Glutamatergic neuron (in vitro differentiated cells): ENCODE measurements around the gene ATP11A. TPM values are rescaled to one million over a fixed set of nuclear protein-coding genes. Genes with fewer than 3 reads are reported as not detected.

Experiments
- DNase-seq: peaks from one replicate; pipeline ENCODE4 v3.0.0; 2022
- H3K27ac Mint-ChIP-seq: one replicate; pipeline ENCODE4 v1.8.0; 2020; ENCODE audit warnings: mild to moderate bottlenecking, mixed read lengths, inconsistent platforms; ENCODE audit not compliant: unreplicated experiment
- H3K27me3 Mint-ChIP-seq: one replicate; pipeline ENCODE4 v1.8.0; 2020; ENCODE audit warnings: mild to moderate bottlenecking, moderate library complexity, mixed read lengths, inconsistent platforms; ENCODE audit not compliant: unreplicated experiment
- H3K36me3 Mint-ChIP-seq: one replicate; pipeline ENCODE4 v1.8.0; 2020; ENCODE audit warnings: mild to moderate bottlenecking, mixed read lengths, inconsistent platforms; ENCODE audit not compliant: unreplicated experiment
- H3K4me1 Mint-ChIP-seq: one replicate; pipeline ENCODE4 v1.8.0; 2020; ENCODE audit warnings: mild to moderate bottlenecking, low read depth, mixed read lengths, inconsistent platforms; ENCODE audit not compliant: unreplicated experiment
- H3K4me3 Mint-ChIP-seq: one replicate; pipeline ENCODE4 v1.8.0; 2020; ENCODE audit warnings: mild to moderate bottlenecking, mixed read lengths, inconsistent platforms; ENCODE audit not compliant: unreplicated experiment
- H3K9me3 Mint-ChIP-seq: one replicate; pipeline ENCODE4 v1.8.0; 2020; ENCODE audit warnings: mild to moderate bottlenecking, moderate library complexity, mixed read lengths, inconsistent platforms; ENCODE audit not compliant: unreplicated experiment
- total RNA-seq: library from RNA; stranded (reverse); fragmentation: NEBNext Ultra II Directional; extraction: Animal tissue kit (Norgen Biotek cat#: 25700); gene quantifications from one replicate; pipeline ENCODE4 v1.2.1, GENCODE V29; 2021; ENCODE audit not compliant: unreplicated experiment
- TF ChIP-seq, protein P1 (sequence below): fragments of 200-600 bp; sonication (generic); IDR thresholded peaks from one replicate; pipeline ENCODE4 v1.5.0; 2021; ENCODE audit not compliant: partially characterized antibody, unreplicated experiment

The ATP11A gene
- total RNA-seq, 1 donor from 2014 or later: 127 TPM

GRCh38 chr13:112911883-112912282 lies 222.0 kb downstream of the ATP11A start:
- TF ChIP-seq, protein P1, sequence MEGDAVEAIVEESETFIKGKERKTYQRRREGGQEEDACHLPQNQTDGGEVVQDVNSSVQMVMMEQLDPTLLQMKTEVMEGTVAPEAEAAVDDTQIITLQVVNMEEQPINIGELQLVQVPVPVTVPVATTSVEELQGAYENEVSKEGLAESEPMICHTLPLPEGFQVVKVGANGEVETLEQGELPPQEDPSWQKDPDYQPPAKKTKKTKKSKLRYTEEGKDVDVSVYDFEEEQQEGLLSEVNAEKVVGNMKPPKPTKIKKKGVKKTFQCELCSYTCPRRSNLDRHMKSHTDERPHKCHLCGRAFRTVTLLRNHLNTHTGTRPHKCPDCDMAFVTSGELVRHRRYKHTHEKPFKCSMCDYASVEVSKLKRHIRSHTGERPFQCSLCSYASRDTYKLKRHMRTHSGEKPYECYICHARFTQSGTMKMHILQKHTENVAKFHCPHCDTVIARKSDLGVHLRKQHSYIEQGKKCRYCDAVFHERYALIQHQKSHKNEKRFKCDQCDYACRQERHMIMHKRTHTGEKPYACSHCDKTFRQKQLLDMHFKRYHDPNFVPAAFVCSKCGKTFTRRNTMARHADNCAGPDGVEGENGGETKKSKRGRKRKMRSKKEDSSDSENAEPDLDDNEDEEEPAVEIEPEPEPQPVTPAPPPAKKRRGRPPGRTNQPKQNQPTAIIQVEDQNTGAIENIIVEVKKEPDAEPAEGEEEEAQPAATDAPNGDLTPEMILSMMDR: no peak
- peaks cover 3% of the 10 kb centered on the region for H3K9me3 Mint-ChIP-seq
- H3K4me3 Mint-ChIP-seq: no peak overlapping the region
- no peak overlapping the region for H3K27ac Mint-ChIP-seq
- no peak for DNase-seq
- no peaks in the 10 kb centered on the region for H3K27me3 Mint-ChIP-seq
- H3K36me3 Mint-ChIP-seq: peaks cover 8% of the 10 kb centered on the region
- peaks cover 5% of the 10 kb centered on the region for H3K4me1 Mint-ChIP-seq

DNA sequence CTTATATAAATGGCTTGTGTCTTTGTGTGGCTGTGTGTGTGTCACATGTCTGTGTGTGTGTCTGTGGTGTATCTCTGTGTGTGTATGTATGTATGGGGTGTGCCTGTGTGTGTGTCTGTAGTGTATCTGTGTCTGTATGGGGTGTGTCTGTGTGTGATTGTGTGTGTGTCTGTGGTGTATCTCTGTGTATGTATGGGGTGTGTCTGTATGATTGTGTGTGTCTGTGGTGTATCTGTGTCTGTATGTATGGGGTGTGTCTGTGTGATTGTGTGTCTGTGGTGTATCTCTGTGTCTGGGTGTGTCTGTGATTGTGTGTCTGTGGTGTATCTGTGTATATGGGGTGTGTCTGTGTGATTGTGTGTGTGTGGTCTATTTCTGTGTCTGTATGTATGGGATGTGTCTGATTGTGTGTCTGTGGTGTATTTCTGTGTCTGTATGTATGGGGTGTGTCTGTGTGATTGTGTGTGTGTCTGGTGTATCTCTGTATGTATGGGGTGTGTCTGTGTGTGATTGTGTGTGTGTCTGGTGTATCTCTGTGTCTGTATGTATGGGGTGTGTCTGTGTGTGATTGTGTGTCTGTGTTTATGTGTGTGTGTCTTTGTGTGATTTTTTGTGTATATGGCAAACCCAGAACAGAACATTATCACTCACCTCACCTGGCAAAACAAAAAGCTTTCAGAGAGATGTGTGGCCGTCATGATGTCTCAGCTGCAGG lies 223.0 kb downstream of the ATP11A start:
- no peaks in the 10 kb centered on the region for H3K27me3 Mint-ChIP-seq
- H3K36me3 Mint-ChIP-seq: peaks cover 8% of the 10 kb centered on the region
- H3K9me3 Mint-ChIP-seq: peaks cover 3% of the 10 kb centered on the region
- peaks cover 5% of the 10 kb centered on the region for H3K4me1 Mint-ChIP-seq
- H3K4me3 Mint-ChIP-seq: no peak overlapping the region
- no peak overlapping the region for H3K27ac Mint-ChIP-seq
- no peak for DNase-seq
- TF ChIP-seq, protein P1: no peak

DNA sequence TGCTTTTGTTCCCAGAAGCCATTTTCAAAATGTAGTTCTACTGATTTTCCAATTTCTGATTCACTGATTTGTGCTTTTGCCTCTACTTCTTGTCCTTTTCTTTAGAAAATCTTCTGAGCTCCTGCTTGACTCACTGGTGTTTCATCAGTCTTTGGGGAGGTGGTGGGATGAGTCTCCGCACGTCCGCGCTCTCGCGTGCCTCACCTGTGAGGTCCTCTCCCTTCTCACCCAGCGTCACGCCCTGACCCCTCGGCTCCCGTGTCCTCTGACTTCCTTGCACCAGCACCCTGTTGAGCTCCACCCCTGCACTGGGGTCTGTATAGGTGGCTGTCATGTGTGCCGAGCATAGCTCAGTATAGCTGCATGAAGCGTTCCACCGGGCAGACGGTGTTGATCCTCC lies 226.5 kb downstream of the ATP11A start:
- peaks cover 3% of the 10 kb centered on the region for H3K4me1 Mint-ChIP-seq
- H3K36me3 Mint-ChIP-seq: peaks cover 8% of the 10 kb centered on the region
- no peak overlapping the region for H3K4me3 Mint-ChIP-seq
- H3K27me3 Mint-ChIP-seq: no peaks in the 10 kb centered on the region
- TF ChIP-seq, protein P1: no peak
- H3K9me3 Mint-ChIP-seq: no peaks in the 10 kb centered on the region
- DNase-seq: no peak
- H3K27ac Mint-ChIP-seq: no peak overlapping the region

GRCh38 chr13:112917056-112917664 lies 227.3 kb downstream of the ATP11A start:
- DNase-seq: no peak
- Mint-ChIP-seq H3K27ac (no peak overlapping the region), H3K27me3 (no peaks in the 10 kb centered on the region), H3K4me1 (peaks cover 3% of the 10 kb centered on the region), H3K4me3 (no peak overlapping the region), H3K36me3 (peaks cover 8% of the 10 kb centered on the region), H3K9me3 (no peaks in the 10 kb centered on the region)
- TF ChIP-seq, protein P1: no peak

GRCh38 chr13:112917737-112918136 lies 227.9 kb downstream of the ATP11A start:
- Mint-ChIP-seq H3K4me3 (no peak overlapping the region), H3K4me1 (peaks cover 3% of the 10 kb centered on the region), H3K27me3 (no peaks in the 10 kb centered on the region)

More at GRCh38 chr13:112917737-112918136, 227.9 kb downstream of the ATP11A start:
- no peak for DNase-seq
- no peaks in the 10 kb centered on the region for H3K9me3 Mint-ChIP-seq
- TF ChIP-seq, protein P1: no peak
- peaks cover 8% of the 10 kb centered on the region for H3K36me3 Mint-ChIP-seq
- no peak overlapping the region for H3K27ac Mint-ChIP-seq
